ENCODE results near the gene HAPLN2. TPM values are rescaled to one million over a fixed set of nuclear protein-coding genes. Genes with fewer than 3 reads are reported as not detected.

Gene HAPLN2
- total RNA-seq, 1 experiment from 2014 or later: 0.21 TPM

DNA sequence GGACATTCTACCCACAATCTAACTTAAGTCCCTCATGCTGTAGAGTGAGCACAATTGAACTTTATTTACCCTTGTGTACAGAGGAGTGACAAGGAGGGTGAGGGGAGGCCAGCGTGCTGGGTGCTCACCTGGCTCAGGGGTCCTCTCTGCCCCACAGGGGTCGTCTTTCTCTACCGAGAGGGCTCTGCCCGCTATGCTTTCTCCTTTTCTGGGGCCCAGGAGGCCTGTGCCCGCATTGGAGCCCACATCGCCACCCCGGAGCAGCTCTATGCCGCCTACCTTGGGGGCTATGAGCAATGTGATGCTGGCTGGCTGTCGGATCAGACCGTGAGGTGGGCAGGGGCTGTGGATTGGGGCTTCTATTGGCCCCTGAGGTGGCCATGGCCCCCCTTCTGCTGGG is 28.1 kb downstream of the HAPLN2 start:
- intact Hi-C loops (cut with micrococcal nuclease; ENCODE audit: unreplicated experiment) (no loop called here), in situ Hi-C loops (cut with HindIII; ENCODE audit: low pct_unique_long_range_greater_than_20kb, low sequenced_read_pairs) (no loop called here)
- ATAC-seq: no peak
- Histone ChIP-seq H3K4me1 (ENCODE audit: control insufficient read depth, insufficient read depth, low read length) (no peaks in the 10 kb centered on the region), H3K36me3 (ENCODE audit: control insufficient read depth, insufficient read depth, low read length) (no peaks in the 10 kb centered on the region), H3K4me3 (ENCODE audit: low read depth in 2 of 2, low read length in 2 of 2) (no peak overlapping the region), H3K27me3 (ENCODE audit: control insufficient read depth, insufficient read depth, low read length) (no peaks in the 10 kb centered on the region), H3K9me3 (ENCODE audit: control insufficient read depth, insufficient read depth, low read depth, low read length) (no peaks in the 10 kb centered on the region), H3K27ac (ENCODE audit: low read length) (no peak overlapping the region)
- BruUV-seq (replicated peaks): no TSS peak
- POLR2A ChIA-PET: no interaction called here
- TF ChIP-seq, protein P1, sequence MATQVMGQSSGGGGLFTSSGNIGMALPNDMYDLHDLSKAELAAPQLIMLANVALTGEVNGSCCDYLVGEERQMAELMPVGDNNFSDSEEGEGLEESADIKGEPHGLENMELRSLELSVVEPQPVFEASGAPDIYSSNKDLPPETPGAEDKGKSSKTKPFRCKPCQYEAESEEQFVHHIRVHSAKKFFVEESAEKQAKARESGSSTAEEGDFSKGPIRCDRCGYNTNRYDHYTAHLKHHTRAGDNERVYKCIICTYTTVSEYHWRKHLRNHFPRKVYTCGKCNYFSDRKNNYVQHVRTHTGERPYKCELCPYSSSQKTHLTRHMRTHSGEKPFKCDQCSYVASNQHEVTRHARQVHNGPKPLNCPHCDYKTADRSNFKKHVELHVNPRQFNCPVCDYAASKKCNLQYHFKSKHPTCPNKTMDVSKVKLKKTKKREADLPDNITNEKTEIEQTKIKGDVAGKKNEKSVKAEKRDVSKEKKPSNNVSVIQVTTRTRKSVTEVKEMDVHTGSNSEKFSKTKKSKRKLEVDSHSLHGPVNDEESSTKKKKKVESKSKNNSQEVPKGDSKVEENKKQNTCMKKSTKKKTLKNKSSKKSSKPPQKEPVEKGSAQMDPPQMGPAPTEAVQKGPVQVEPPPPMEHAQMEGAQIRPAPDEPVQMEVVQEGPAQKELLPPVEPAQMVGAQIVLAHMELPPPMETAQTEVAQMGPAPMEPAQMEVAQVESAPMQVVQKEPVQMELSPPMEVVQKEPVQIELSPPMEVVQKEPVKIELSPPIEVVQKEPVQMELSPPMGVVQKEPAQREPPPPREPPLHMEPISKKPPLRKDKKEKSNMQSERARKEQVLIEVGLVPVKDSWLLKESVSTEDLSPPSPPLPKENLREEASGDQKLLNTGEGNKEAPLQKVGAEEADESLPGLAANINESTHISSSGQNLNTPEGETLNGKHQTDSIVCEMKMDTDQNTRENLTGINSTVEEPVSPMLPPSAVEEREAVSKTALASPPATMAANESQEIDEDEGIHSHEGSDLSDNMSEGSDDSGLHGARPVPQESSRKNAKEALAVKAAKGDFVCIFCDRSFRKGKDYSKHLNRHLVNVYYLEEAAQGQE (IDR thresholded peaks at IDR 0.05; ENCODE audit: insufficient read depth in 1 of 2, low read depth in 2 of 2, low read length in 1 of 2): no peak
- TF ChIP-seq TCF7L2 (IDR thresholded peaks at IDR 0.05; ENCODE audit: low read depth, low read length): no peak
- no peak for TF ChIP-seq SIN3A (IDR thresholded peaks at IDR 0.05; ENCODE audit: borderline replicate concordance, insufficient read depth, low read depth, low read length)
- no peak for TF ChIP-seq POLR2AphosphoS5 (IDR thresholded peaks at IDR 0.05; ENCODE audit: low read depth, low read length)
- CTCF ChIA-PET: no interaction called here
- no peak for DNase-seq (ENCODE audit: low read depth, low spot score)

DNA sequence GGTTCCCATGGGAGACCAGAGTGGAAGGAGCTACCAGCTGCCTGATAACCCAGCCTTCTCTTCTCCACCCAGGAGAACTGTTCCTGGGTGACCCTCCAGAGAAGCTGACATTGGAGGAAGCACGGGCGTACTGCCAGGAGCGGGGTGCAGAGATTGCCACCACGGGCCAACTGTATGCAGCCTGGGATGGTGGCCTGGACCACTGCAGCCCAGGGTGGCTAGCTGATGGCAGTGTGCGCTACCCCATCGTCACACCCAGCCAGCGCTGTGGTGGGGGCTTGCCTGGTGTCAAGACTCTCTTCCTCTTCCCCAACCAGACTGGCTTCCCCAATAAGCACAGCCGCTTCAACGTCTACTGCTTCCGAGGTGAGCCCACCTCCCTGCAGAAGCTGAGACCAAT is 29.3 kb downstream of the HAPLN2 start:
- intact Hi-C loops (cut with micrococcal nuclease; ENCODE audit: unreplicated experiment) (no loop called here), in situ Hi-C loops (cut with HindIII; ENCODE audit: low pct_unique_long_range_greater_than_20kb, low sequenced_read_pairs) (no loop called here)
- POLR2A ChIA-PET: no interaction called here
- Histone ChIP-seq H3K27me3 (ENCODE audit: control insufficient read depth, insufficient read depth, low read length) (no peaks in the 10 kb centered on the region), H3K4me3 (ENCODE audit: low read depth in 2 of 2, low read length in 2 of 2) (no peak overlapping the region), H3K27ac (ENCODE audit: low read length) (no peak overlapping the region), H3K36me3 (ENCODE audit: control insufficient read depth, insufficient read depth, low read length) (no peaks in the 10 kb centered on the region), H3K4me1 (ENCODE audit: control insufficient read depth, insufficient read depth, low read length) (no peaks in the 10 kb centered on the region), H3K9me3 (ENCODE audit: control insufficient read depth, insufficient read depth, low read depth, low read length) (no peaks in the 10 kb centered on the region)
- BruUV-seq (replicated peaks): no TSS peak
- TF ChIP-seq, protein P1 (IDR thresholded peaks at IDR 0.05; ENCODE audit: insufficient read depth in 1 of 2, low read depth in 2 of 2, low read length in 1 of 2): no peak
- TF ChIP-seq POLR2AphosphoS5 (IDR thresholded peaks at IDR 0.05; ENCODE audit: low read depth, low read length): no peak
- TF ChIP-seq, protein P2, sequence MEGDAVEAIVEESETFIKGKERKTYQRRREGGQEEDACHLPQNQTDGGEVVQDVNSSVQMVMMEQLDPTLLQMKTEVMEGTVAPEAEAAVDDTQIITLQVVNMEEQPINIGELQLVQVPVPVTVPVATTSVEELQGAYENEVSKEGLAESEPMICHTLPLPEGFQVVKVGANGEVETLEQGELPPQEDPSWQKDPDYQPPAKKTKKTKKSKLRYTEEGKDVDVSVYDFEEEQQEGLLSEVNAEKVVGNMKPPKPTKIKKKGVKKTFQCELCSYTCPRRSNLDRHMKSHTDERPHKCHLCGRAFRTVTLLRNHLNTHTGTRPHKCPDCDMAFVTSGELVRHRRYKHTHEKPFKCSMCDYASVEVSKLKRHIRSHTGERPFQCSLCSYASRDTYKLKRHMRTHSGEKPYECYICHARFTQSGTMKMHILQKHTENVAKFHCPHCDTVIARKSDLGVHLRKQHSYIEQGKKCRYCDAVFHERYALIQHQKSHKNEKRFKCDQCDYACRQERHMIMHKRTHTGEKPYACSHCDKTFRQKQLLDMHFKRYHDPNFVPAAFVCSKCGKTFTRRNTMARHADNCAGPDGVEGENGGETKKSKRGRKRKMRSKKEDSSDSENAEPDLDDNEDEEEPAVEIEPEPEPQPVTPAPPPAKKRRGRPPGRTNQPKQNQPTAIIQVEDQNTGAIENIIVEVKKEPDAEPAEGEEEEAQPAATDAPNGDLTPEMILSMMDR (IDR thresholded peaks at IDR 0.05): no peak
- TF ChIP-seq SIN3A (IDR thresholded peaks at IDR 0.05; ENCODE audit: borderline replicate concordance, insufficient read depth, low read depth, low read length): no peak
- no peak for TF ChIP-seq TCF7L2 (IDR thresholded peaks at IDR 0.05; ENCODE audit: low read depth, low read length)
- DNase-seq (ENCODE audit: low read depth, low spot score): no peak
- CTCF ChIA-PET: interaction anchor here (0.7 to 1.5 kb wide), 2 partner anchors 22 to 43 kb away, joined by 4 to 5 read pairs; no protein-coding TSS in a partner anchor
- ATAC-seq: no peak
